ENCODE results near the gene UBAC1. TPM values are rescaled to one million over a fixed set of nuclear protein-coding genes. Genes with fewer than 3 reads are reported as not detected.
"Not testable (repeated sequence)": the region's sequence is repeated elsewhere in the genome, so short reads cannot be mapped to it uniquely, and the experiment has no call there.

Gene UBAC1
- polyA plus RNA-seq, 1 donor from 2014 or later, result 19.5 TPM

DNA sequence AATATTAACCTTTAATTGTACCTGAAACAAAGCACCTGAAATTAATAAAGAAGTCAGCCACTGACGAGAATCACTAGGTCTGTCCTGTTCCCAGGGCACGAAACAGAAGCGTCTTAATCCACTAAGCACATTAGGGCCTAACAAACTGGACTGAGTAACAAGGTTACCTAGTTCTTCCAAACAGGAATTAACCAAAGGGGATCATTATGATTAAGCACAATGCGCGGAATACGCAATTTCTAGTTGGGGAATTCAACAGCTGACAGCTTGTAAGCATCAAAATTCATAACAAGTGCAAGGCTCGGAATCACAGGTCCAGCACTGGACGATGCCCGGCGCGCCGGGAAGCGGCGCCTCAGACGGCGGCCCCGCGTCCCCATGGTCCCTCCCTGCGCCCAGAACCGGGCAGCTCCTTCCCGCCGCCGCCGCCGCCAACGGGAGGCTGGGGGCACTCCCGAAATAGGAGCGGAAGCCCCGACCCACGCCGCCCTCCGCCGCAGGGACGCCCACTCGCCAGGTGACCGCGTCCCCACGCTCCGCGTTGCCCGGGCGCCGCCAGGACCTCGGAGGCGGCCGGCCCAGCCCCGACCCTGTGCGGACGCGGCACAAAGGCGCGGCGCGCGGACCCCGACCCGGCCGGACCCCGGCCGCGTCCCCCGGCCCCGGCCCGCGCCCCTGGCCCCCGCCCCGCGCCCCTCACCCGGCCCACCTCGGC is 54.7 kb downstream of the UBAC1 start:
- Mint-ChIP-seq H3K27me3 (no peaks in the 10 kb centered on the region), H3K36me3 (peaks cover 11% of the 10 kb centered on the region), H3K27ac (peak overlapping the region in 2 of 3 donors; percentile 58 to 78)

DNA sequence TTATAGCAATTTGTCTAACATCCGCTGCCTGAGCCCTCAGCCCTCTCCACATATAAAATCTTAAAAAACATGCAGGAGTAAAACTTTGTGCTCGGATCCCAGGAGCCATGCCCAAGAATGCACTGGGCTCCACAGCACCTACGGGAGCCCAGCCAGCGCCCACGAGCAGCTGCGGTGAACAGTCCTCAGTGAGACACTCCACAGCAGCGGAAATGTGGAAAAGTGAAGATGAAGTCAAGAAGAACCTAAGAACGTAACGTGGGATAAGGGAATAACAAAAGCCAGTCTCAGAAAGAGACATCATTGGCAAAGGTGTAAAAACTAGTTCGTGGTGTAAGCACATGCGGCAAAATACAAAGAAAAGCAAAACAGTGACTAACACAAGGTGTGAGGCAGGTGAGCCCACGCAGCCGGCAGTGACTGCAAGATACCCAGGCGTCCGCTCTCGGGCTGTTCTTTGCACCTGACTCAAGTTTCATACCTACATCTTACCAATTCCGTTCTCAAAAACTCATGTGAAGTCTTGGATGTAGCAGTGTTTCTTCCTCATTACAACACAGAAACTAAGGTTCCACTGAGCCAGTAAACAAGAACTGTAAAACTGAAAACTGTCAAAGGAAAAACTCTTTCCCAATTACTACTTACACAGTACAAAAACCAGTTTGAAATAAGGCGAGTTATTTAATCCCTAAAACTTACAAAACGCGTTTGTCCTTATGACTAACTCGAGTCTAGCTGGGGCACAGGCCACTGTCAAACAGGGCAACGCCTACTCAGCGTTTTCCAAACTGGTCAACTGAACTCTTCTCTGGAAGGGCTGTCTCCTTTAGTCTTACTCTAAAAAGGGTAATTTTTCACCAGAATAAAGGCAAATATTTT is 55.6 kb downstream of the UBAC1 start:
- Mint-ChIP-seq H3K27me3 (no peaks in the 10 kb centered on the region), H3K9me3 (no peaks in the 10 kb centered on the region), H3K27ac (peak overlapping the region in 2 of 3 donors; percentile 58 to 78), H3K36me3 (peaks cover 6% of the 10 kb centered on the region), H3K4me1 (peaks cover 36 to 39% (median 39%) of the 10 kb centered on the region in 3 donors), H3K4me3 (peak overlapping the region; percentile 84 to 98 (median 92))

More for the DNA sequence above, 54.7 kb downstream of the UBAC1 start:
- H3K9me3 Mint-ChIP-seq, result no peaks in the 10 kb centered on the region
- peak overlapping the region; percentile 84 to 98 (median 92) for H3K4me3 Mint-ChIP-seq
- H3K4me1 Mint-ChIP-seq, result peaks cover 38 to 44% (median 42%) of the 10 kb centered on the region in 3 donors

DNA sequence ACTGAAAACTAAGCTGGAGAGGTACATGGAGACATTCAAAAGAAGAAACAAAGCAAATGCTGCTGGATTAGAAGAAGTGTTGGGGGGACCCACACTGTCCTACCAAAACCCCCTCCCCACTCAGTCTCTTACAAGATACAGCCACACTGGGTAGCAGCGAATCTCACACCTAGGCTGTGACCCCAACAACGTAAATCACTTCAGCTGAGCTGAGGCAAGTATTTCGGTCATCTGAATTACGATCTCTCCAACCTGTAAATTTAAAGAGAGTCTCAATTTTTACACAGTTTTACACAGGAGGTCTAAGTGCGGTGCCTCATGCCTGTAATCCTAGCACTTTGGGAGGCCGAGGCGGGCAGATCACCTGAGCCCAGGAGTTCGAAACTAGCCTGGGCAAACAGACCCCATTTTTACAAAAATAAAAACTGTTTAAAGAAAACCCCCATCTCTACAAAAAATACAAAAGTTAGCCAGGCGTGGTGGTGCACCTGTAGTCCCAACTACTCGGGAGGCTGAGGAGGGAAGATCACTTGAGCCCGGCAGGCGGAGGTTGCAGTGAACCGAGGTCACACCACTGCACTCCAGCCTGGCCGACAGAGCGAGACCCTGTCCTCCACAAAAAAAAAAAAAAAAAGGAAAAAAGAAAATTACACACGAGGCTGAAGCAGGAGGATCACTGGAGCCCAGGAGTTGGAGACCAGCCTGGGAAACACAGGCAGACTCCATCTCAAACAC is 57.2 kb downstream of the UBAC1 start:
- Mint-ChIP-seq H3K36me3 (peaks cover 7% of the 10 kb centered on the region), H3K9me3 (no peaks in the 10 kb centered on the region), H3K4me3 (peak overlapping the region in 1 of 4 donors; percentile 63), H3K27me3 (no peaks in the 10 kb centered on the region), H3K4me1 (peaks cover 34 to 37% (median 34%) of the 10 kb centered on the region in 3 donors), H3K27ac (no peak overlapping the region)

DNA sequence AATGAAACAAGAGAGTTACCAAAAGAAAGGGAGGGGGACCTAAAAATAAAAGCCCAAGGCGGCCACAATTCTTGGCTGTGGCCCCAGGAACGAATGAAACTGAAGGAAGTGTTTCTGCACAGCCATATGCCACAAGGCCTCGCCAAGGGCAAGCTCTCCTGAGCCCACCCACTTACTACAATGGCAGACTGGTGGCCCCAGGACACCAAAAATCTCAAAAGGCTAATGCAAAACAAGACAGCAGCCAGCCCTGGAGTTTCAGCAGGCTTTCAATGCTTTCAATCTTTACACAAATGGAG is 57.9 kb downstream of the UBAC1 start:
- Mint-ChIP-seq H3K36me3 (peaks cover 7% of the 10 kb centered on the region), H3K4me3 (peak overlapping the region in 1 of 4 donors; percentile 63), H3K27me3 (no peaks in the 10 kb centered on the region), H3K4me1 (peaks cover 31 to 37% (median 31%) of the 10 kb centered on the region in 3 donors), H3K27ac (peak overlapping the region in 1 of 3 donors; percentile 56), H3K9me3 (no peaks in the 10 kb centered on the region)

DNA sequence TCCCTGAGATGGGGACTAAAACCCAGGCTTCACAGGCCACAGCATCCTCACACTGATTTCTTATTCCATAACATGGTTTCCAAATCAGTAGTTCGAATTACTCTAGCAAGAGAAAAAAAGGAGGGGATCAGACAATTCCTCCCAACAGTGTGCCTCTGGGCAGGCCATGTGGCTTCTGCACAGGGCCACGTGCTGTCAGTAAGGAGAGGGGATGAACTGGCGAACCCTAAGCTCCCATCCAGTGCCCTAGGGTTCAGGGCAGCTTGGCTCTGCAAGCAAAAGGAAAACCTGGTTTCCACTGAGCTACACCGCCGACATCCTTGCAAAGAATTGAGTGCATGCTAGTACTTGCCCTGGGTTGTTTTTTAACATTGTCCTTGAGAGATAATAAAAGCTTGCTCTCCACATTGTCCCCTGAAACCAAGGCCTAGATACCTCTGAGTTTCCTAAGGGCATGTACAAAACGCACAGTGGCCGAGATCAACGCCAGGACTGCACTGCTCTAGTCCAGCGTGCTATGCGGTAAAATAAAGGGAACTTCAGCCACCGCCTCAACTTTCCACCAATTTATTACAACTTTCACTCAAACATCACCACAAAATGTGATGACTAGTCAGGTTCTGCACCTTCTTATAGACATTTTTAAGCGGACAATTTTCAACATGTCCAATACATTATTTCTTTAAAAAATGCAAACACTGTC is 58.4 kb downstream of the UBAC1 start:
- Mint-ChIP-seq H3K36me3 (peaks cover 7% of the 10 kb centered on the region), H3K4me3 (peak overlapping the region in 1 of 4 donors; percentile 63), H3K27ac (peak overlapping the region in 1 of 3 donors; percentile 56), H3K27me3 (no peaks in the 10 kb centered on the region), H3K4me1 (peaks cover 31 to 36% (median 31%) of the 10 kb centered on the region in 3 donors), H3K9me3 (no peaks in the 10 kb centered on the region)

DNA sequence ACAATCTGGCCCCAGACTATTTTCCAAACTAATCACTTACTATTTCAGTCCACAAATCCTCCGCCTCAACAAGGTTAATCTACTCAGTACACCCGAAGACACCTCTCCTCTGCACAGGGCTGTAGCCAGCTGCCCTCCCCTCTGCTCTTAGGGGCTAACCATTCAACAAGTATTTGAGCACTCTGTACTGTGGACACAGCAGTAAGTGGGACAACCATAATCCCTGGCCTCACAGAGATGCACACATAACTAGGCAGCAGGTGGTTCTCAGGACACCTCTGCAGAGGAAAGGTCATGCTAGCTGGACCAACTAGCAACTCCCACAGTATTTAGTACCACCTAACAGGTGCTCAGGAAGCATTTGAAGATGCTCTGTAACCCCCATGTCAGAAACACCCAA is 59.3 kb downstream of the UBAC1 start:
- Mint-ChIP-seq H3K4me3 (no peak overlapping the region), H3K27me3 (no peaks in the 10 kb centered on the region), H3K9me3 (no peaks in the 10 kb centered on the region), H3K36me3 (peaks cover 9% of the 10 kb centered on the region), H3K27ac (no peak overlapping the region), H3K4me1 (peaks cover 31 to 36% (median 33%) of the 10 kb centered on the region in 3 donors)

DNA sequence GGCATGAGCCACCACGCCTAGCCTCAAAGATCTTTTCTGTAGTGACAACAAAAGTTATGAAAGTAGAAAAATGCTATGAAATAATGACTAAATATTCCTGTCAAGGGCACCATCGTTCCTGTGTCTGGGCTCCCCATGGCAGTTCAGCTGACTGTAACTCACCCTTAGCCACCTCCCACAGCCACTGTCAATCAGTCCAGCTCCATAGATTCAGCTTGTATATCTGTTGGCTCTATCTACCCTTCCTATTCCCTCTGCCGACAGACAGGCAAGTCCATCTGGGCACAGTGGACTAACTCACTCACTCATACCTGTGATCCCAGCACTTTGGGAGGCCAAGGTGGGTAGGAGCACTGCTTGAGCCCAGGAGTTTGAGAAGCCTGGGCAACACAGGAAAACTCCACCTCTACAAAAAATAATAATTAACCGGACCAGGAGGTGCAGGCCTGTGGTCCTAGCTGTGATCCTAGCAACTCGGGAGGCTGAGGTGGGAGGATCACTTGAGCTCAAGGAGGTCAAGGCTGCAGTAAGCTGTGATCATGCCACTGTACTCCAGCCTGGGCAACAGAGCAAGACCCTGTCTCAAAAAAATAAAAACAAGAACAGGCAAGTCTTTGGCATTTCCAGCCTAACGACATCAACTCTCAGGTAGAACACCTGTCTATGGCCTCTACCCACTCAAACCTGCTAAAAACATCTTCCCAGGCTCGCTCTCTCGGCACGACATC is 60.0 kb downstream of the UBAC1 start:
- H3K27me3 Mint-ChIP-seq, result no peaks in the 10 kb centered on the region
- peaks cover 34 to 38% (median 36%) of the 10 kb centered on the region in 3 donors for H3K4me1 Mint-ChIP-seq
- peaks cover 9% of the 10 kb centered on the region for H3K36me3 Mint-ChIP-seq
- no peaks in the 10 kb centered on the region for H3K9me3 Mint-ChIP-seq
- H3K27ac Mint-ChIP-seq, result no peak overlapping the region
- H3K4me3 Mint-ChIP-seq, result no peak overlapping the region

DNA sequence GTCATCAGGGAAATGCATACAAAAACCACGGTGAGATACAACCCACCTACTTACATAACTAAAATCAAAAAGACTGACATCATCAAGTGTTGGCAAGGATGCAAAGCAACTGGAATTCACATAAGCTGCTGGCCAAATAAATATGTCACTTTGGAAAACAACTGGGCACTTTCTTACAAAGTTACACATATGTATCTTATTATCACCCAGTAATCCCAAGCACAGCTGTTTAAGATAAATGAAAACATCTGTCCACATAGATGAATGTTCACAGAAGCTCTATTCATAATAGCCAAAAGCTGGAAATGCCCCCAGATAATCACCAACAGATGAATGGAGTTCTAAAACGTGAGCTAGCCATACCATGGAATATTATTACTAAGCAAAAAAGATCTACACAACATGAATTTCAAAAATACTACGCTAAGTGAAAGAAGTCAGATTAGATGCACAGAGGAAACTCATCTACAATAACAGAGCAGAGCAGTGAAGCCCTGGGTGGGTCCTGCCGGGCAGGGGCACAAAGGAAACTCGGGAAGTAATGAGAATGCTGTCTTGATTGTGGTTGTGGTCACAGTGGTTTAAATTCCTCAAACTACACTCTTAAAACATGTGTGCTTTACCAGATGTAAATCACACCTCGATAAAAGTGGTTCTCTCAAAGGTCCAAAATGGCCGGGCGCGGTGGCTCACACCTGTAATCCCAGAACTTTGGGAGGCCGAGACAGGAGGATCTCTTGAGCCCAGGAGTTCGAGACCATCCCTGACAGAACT is 62.4 kb downstream of the UBAC1 start:
- H3K4me1 Mint-ChIP-seq, result peaks cover 33 to 38% (median 34%) of the 10 kb centered on the region in 3 donors

DNA sequence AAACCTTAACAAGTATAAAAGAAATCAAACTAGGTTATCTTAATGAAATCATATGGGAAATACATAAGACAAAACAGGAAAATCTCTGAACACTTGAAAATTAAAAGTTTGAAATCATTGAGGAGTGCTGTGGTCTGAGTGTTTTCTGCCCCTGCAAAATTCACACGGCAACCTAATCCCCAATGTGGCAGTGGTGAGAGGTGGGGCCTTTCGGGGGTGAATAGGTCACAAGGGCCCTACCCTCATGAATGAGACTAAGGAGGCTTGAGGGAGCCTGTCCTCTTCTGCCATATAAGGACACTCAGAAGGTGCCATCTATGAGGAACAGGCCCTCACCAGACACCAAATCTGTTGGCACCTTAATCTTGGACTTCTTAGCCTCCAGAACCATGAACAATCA is 64.5 kb downstream of the UBAC1 start:
- Mint-ChIP-seq H3K4me1 (peaks cover 37 to 47% (median 39%) of the 10 kb centered on the region in 3 donors), H3K27me3 (no peaks in the 10 kb centered on the region), H3K9me3 (no peaks in the 10 kb centered on the region), H3K36me3 (peaks cover 15% of the 10 kb centered on the region), H3K27ac (no peak overlapping the region), H3K4me3 (no peak overlapping the region)

More for the DNA sequence above, 62.4 kb downstream of the UBAC1 start:
- H3K27me3 Mint-ChIP-seq, result no peaks in the 10 kb centered on the region
- H3K27ac Mint-ChIP-seq, result peak overlapping the region in 1 of 3 donors; percentile 76
- no peaks in the 10 kb centered on the region for H3K9me3 Mint-ChIP-seq
- peaks cover 12% of the 10 kb centered on the region for H3K36me3 Mint-ChIP-seq
- no peak overlapping the region for H3K4me3 Mint-ChIP-seq

DNA sequence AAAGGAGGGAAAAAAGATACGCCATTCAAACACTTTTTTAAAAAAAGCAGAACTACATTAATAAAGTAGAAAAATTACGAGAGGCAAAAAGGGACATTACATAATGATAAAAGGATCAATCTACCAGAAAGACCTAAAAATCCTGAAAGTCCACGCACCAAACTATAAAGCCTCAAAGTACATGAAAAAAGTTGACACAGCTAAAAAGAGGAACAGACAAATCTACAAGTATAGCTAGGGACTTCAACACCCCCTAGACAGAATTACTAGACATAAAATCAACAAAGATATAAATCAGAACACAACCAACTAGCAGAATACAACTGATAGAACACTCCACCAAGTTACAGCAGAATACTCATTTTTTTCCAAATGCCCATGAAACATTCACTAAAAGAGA is 65.0 kb downstream of the UBAC1 start:
- no peaks in the 10 kb centered on the region for H3K27me3 Mint-ChIP-seq
- no peak overlapping the region for H3K27ac Mint-ChIP-seq
- H3K4me1 Mint-ChIP-seq, result peaks cover 37 to 47% (median 39%) of the 10 kb centered on the region in 3 donors
- H3K9me3 Mint-ChIP-seq, result no peaks in the 10 kb centered on the region
- no peak overlapping the region for H3K4me3 Mint-ChIP-seq
- peaks cover 15% of the 10 kb centered on the region for H3K36me3 Mint-ChIP-seq

DNA sequence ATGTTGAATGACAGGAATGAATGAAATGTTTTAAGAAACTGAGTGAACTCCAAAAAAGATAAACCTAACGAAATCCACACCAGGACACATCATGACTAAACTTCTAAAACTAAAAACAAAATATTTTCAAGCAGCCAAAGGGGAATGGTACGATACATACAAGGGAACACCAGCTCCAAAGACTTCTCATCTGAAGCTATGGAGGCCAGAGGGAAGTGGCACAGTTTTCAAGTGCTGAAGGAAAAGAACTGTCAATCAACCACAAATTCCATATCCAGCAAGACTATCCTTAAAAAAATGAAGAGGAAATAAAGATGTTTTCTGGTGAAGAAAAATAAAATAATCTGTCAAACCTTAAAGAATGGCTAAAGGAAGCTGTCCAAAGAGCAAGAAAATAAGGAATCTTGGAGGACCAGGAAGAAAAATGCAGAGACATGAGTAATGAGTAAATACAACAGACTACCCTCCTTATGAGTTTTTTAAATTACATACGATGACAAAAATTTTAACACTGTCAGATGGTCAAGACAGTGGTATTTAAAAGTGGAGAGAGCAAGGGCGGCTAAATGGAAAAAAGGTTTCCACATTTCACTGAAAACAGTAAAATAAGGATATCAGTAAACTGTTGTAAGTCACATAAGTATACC is 65.8 kb downstream of the UBAC1 start:
- H3K4me3 Mint-ChIP-seq, result peak overlapping the region in 1 of 4 donors; percentile 6

DNA sequence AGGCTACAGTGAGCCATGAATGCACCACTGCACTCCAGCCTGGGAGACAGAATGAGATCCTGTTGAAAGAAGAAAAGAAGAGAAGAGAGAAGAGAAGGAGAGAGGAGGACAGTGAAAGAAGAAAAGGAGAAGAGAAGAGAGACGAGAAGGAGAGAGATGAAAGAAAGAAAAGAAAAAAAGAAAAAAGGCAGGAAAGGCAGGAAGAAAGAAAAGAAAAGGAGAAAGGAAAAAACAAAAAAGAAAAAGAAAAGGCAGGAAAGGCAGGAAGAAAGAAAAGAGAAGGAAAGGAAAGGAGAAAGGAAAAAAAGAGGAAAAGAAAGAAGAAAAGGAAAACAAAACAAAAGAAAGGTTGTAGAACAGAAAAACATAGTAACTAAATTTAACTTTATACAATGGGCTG is 68.1 kb downstream of the UBAC1 start:
- H3K27me3 Mint-ChIP-seq, result no peaks in the 10 kb centered on the region
- peak overlapping the region in 1 of 4 donors; percentile 7 for H3K4me3 Mint-ChIP-seq
- peaks cover 31 to 36% (median 36%) of the 10 kb centered on the region in 3 donors for H3K4me1 Mint-ChIP-seq
- no peaks in the 10 kb centered on the region for H3K9me3 Mint-ChIP-seq
- H3K27ac Mint-ChIP-seq, result no peak overlapping the region
- H3K36me3 Mint-ChIP-seq, result peaks cover 8% of the 10 kb centered on the region

More for the DNA sequence above, 65.8 kb downstream of the UBAC1 start:
- Mint-ChIP-seq H3K4me1 (peaks cover 37 to 47% (median 39%) of the 10 kb centered on the region in 3 donors), H3K36me3 (peaks cover 15% of the 10 kb centered on the region), H3K27me3 (no peaks in the 10 kb centered on the region), H3K9me3 (no peaks in the 10 kb centered on the region), H3K27ac (no peak overlapping the region)

DNA sequence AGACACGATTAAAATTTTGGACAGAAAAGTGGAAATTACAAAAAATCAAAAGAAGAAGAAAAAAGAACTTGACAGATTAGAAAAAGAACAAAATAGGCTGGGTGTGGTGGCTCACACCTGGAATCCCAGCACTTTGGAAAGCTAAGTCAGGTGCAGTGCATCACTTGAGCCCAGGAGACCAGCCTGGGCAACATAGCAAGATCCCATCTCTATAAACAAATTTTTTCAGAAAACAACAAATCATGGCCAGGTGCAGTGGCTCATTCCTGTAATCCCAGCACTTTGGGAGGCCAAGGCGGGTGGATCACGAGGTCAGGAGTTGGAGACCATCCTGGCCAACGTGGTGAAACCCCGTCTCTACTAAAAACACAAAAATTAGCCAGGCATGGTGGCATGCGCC is 68.8 kb downstream of the UBAC1 start:
- not testable (repeated sequence) for H3K27me3 Mint-ChIP-seq, H3K27ac Mint-ChIP-seq, H3K4me3 Mint-ChIP-seq, H3K36me3 Mint-ChIP-seq, H3K9me3 Mint-ChIP-seq
- peaks cover 36 to 42% (median 42%) of the 10 kb centered on the region in 3 donors for H3K4me1 Mint-ChIP-seq
